ENCODE measurements around the gene HOXC12.

Gene HOXC12

GRCh38 chr12:53982648-53983567, 28.2 kb downstream of the HOXC12 start:
- no peak for TF ChIP-seq CTCF (IDR thresholded peaks at IDR 0.05; ENCODE audit: control insufficient read depth, extremely low read depth, insufficient read depth)
- H3K4me3 ChIP-seq (ENCODE audit: low read depth, low read length), result no peak overlapping the region
- no peak for DNase-seq (ENCODE audit: low read depth)

- H3K4me3 ChIP-seq (ENCODE audit: low read depth, low read length), result no peak overlapping the region
- TF ChIP-seq CTCF (IDR thresholded peaks at IDR 0.05; ENCODE audit: control insufficient read depth, extremely low read depth, insufficient read depth), result no peak
- DNase-seq (ENCODE audit: low read depth), result no peak
Measured at GRCh38 chr12:53983568-53983949, 28.9 kb downstream of the HOXC12 start.

GRCh38 chr12:53983950-53984572, 29.4 kb downstream of the HOXC12 start:
- no peak overlapping the region for H3K4me3 ChIP-seq (ENCODE audit: low read depth, low read length)
- no peak for TF ChIP-seq CTCF (IDR thresholded peaks at IDR 0.05; ENCODE audit: control insufficient read depth, extremely low read depth, insufficient read depth)
- no peak for DNase-seq (ENCODE audit: low read depth)

- DNase-seq (ENCODE audit: low read depth), result no peak
- TF ChIP-seq CTCF (IDR thresholded peaks at IDR 0.05; ENCODE audit: control insufficient read depth, extremely low read depth, insufficient read depth), result peak; percentile 64
- H3K4me3 ChIP-seq (ENCODE audit: low read depth, low read length), result peak within 1 kb of the TSS; percentile 24; the same call in 1 of the 2 replicates
Measured at GRCh38 chr12:53984901-53985691, 30.4 kb downstream of the HOXC12 start, which contains the start of gene HOXC10. Gene HOXC10 (plus strand): TSS chr12:53985146. CDS start chr12:53985260, 114 bp downstream.

DNA sequence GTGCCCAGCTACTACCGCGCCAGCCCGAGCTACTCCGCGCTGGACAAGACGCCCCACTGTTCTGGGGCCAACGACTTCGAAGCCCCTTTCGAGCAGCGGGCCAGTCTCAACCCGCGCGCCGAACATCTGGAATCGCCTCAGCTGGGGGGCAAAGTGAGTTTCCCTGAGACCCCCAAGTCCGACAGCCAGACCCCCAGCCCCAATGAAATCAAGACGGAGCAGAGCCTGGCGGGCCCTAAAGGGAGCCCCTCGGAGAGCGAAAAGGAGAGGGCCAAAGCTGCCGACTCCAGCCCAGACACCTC, 30.9 kb downstream of the HOXC12 start:
- TF ChIP-seq CTCF (IDR thresholded peaks at IDR 0.05; ENCODE audit: control insufficient read depth, extremely low read depth, insufficient read depth), result no peak
- H3K4me3 ChIP-seq (ENCODE audit: low read depth, low read length), result no peak overlapping the region
- DNase-seq (ENCODE audit: low read depth), result no peak

DNA sequence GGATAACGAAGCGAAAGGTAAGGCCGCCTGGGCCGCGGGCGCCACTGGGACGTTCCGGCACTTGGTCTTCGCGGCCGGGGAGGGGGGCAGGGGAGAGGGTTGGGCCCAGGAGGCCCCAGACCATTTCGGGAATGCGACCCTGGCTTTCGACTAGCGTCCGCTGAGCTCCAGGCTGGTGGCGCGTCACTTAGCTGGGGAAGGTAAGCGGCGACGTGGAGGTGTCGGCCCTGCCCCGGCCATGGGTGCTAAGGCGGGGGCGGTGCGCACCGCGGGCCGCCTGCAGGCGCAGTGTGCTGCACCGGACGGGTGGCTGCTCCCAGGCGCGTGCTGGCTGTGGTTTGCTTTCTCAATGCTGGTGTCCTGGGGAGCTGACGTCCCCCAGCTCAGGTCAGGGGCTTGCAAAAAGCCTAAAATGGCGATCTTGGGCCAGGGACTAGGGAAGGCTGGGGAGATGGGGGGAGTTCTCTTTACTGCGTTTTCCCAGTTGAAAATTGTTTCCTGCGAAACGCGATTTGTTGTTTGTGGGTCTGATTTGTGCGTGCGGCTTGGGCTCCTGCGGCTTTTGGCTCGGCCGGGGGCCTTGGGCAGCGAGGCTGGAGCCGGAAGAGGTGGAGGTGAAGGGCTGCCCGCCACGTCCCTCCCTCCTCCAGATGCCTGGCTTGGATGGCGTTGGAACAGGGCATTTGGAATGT, 31.4 kb downstream of the HOXC12 start:
- no peak overlapping the region for H3K4me3 ChIP-seq (ENCODE audit: low read depth, low read length)
- no peak for TF ChIP-seq CTCF (IDR thresholded peaks at IDR 0.05; ENCODE audit: control insufficient read depth, extremely low read depth, insufficient read depth)
- no peak for DNase-seq (ENCODE audit: low read depth)
